HepG2 (cell line): Measurements from ENCODE around the gene TMPO. TPM values are rescaled to one million over a fixed set of nuclear protein-coding genes. Genes with fewer than 3 reads are reported as not detected.

ENCODE experiments used
- ARHGAP35 ChIP-seq: sonication (generic); formaldehyde crosslinking; IDR thresholded peaks from 2 replicates; pipeline ENCODE4 v1.9.0; 2022; ENCODE audit warnings: mild to moderate bottlenecking, inconsistent platforms, moderate library complexity, missing genetic modification reagents, borderline replicate concordance
- ATF1 ChIP-seq: IDR thresholded peaks from 2 replicates; pipeline ENCODE4 v1.6.1; 2016; ENCODE audit warnings: mild to moderate bottlenecking, control low read depth
- EZH2 ChIP-seq: conservative IDR thresholded peaks from 2 replicates; pipeline ENCODE4 v1.6.1; 2012; ENCODE audit warnings: mild to moderate bottlenecking, low read depth, low read length, moderate library complexity
- GABPA ChIP-seq, 2 experiments: IDR thresholded peaks; 2 replicates each; pipeline ENCODE4 v1.6.1; 2011 to 2016; ENCODE audit warnings: low read depth in 2 of 2, low read length in 1 of 2, missing biosample characterization in 1 of 2, missing genetic modification characterization in 1 of 2
- HNRNPUL1 ChIP-seq: fragments of 200-400 bp; formaldehyde crosslinking; IDR thresholded peaks from 2 replicates; pipeline ENCODE4 v1.6.1; 2017; ENCODE audit warnings: low read depth, mild to moderate bottlenecking, low read length, moderate library complexity
- KAT7 ChIP-seq: IDR thresholded peaks from 2 replicates; pipeline ENCODE4 v1.6.1; 2018; ENCODE audit warnings: borderline replicate concordance, missing compliant biosample characterization
- NFE2L2 ChIP-seq: fragments of 150-350 bp; IDR thresholded peaks from 2 replicates; pipeline ENCODE4 v1.6.1; 2014; ENCODE audit warnings: low read length
- NR2F6 ChIP-seq, 2 experiments: IDR thresholded peaks; 2 replicates each; pipeline ENCODE4 v1.6.1; 2016; ENCODE audit warnings: antibody characterized with exemption in 1 of 2, mild to moderate bottlenecking in 1 of 2
- NRL ChIP-seq: sonication (generic); formaldehyde crosslinking; IDR thresholded peaks from 2 replicates; pipeline ENCODE4 v1.5.0; 2020; ENCODE audit warnings: missing genetic modification reagents, mild to moderate bottlenecking, moderate library complexity, borderline replicate concordance
- PITX1 ChIP-seq: sonication (generic); formaldehyde crosslinking; IDR thresholded peaks from 2 replicates; pipeline ENCODE4 v1.5.1; 2020; ENCODE audit warnings: mild to moderate bottlenecking, missing genetic modification reagents
- TSC22D2 ChIP-seq: sonication (generic); formaldehyde crosslinking; IDR thresholded peaks from 2 replicates; pipeline ENCODE4 v1.5.1; 2020; ENCODE audit warnings: missing genetic modification reagents, mild to moderate bottlenecking, borderline replicate concordance
- ZMYM4 ChIP-seq: sonication (generic); formaldehyde crosslinking; IDR thresholded peaks from 2 replicates; pipeline ENCODE4 v1.8.1; 2023; ENCODE audit warnings: mild to moderate bottlenecking, missing genetic modification reagents
- ZNF264 ChIP-seq: sonication (generic); formaldehyde crosslinking; IDR thresholded peaks from 2 replicates; pipeline ENCODE4 v1.4.0; 2020; ENCODE audit warnings: missing genetic modification reagents
- ZNF335 ChIP-seq: sonication (generic); formaldehyde crosslinking; IDR thresholded peaks from 2 replicates; pipeline ENCODE4 v1.4.0; 2020; ENCODE audit warnings: missing genetic modification reagents
- ZNF788 ChIP-seq: sonication (generic); formaldehyde crosslinking; IDR thresholded peaks from 2 replicates; pipeline ENCODE4 v1.5.0; 2020; ENCODE audit warnings: mild to moderate bottlenecking, missing genetic modification reagents, borderline replicate concordance
- polyA plus RNA-seq, 8 experiments: library from polyadenylated mRNA; depleted of rRNA in 3 of 8; stranded (reverse) in 7 of 8; unstranded in 1 of 8; fragments of >200 nt; fragmentation: Illumina TruSeq in 4 of 8; extraction: Trizol in 4 of 8; gene quantifications; 2 replicates each; pipeline versions ENCODE4 v1.2.1 to v1.2.3, GENCODE V29; 2011 to 2016; ENCODE audit warnings: low read depth in 4 of 8, missing spikeins in 1 of 8, mixed read lengths in 1 of 8; ENCODE audit not compliant: insufficient read depth in 1 of 8
- total RNA-seq, 5 experiments: library from RNA; depleted of rRNA; stranded (reverse); fragments of >200 nt; fragmentation: Illumina TruSeq; extraction: Trizol; gene quantifications; 2 replicates each; pipeline ENCODE4 v1.2.3, GENCODE V29; 2016; ENCODE audit warnings: low read depth in 1 of 5
- TF ChIP-seq, protein P1 (sequence below), 2 experiments: sonication (generic) in 1 of 2; formaldehyde crosslinking in 1 of 2; IDR thresholded peaks; 2 replicates each; pipeline versions ENCODE4 v1.5.1 to v1.6.1; 2011 to 2020; ENCODE audit warnings: borderline replicate concordance in 1 of 2, low read depth in 1 of 2, low read length in 1 of 2, mild to moderate bottlenecking in 1 of 2, missing genetic modification reagents in 1 of 2, moderate library complexity in 1 of 2
- TF ChIP-seq, protein P2 (sequence below): sonication (generic); formaldehyde crosslinking; IDR thresholded peaks from 2 replicates; pipeline ENCODE4 v1.5.1; 2020; ENCODE audit warnings: missing genetic modification reagents, mild to moderate bottlenecking, borderline replicate concordance
- TF ChIP-seq, protein P3 (sequence below): sonication (generic); formaldehyde crosslinking; IDR thresholded peaks from 2 replicates; pipeline ENCODE4 v1.5.0; 2020; ENCODE audit warnings: mild to moderate bottlenecking, missing genetic modification reagents
- TF ChIP-seq, protein P4 (sequence below): sonication (generic); formaldehyde crosslinking; conservative IDR thresholded peaks from 2 replicates; pipeline ENCODE4 v1.4.0; 2020; ENCODE audit warnings: missing genetic modification reagents
- TF ChIP-seq, protein P5 (sequence below): IDR thresholded peaks from 2 replicates; pipeline ENCODE4 v1.6.1; 2012; ENCODE audit warnings: inconsistent platforms

TMPO gene
- total and polyA plus RNA-seq, 2 of the 13 experiments (the other 11 are each of a cell fraction or from before 2014, with no cell fraction given) = 24.2 to 167 TPM

DNA sequence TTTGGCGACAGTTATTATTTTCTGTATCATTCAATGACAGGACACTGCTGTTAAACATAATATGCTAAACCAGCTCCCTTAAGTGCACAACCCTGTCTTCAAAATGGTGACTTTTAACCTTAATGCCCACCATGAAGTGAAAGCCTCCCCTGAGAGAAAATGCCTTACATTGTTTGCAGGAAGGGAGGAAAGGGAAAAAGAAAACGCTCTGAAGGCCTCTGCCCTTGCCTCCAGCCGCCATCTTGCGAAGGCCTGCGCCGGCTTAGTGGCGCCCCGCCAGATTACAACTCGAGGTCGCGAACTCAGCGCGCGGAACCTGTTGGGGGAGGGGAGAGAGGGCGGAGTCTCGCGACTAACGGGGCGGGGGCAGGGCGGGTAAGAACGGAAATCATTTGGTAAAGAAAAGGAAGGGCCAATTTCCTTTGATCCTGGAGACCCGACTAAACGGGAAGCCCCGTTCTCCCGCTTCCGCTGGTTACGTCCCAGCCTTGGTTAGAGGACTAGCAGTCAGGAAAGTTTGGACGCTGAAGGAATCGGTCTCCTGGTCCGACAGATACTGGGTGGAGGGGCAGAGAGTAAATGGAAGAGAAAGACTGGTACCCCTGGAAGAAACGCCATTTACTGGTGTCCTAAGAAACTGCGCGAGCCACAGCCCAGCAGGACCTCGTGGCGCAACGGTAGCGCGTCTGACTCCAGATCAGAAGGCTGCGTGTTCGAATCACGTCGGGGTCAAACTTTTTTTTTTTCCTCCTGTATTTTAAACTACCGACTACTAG is 11.6 kb upstream of the TMPO start (continued):
- TF ChIP-seq KAT7 (CRISPR knock-in tag) = peak; percentile 71; the same call in 1 of the 2 replicates
- TF ChIP-seq, protein P1, sequence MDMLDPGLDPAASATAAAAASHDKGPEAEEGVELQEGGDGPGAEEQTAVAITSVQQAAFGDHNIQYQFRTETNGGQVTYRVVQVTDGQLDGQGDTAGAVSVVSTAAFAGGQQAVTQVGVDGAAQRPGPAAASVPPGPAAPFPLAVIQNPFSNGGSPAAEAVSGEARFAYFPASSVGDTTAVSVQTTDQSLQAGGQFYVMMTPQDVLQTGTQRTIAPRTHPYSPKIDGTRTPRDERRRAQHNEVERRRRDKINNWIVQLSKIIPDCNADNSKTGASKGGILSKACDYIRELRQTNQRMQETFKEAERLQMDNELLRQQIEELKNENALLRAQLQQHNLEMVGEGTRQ (IDR thresholded peaks at IDR 0.05; ENCODE audit: low read depth, low read length) = no peak
- TF ChIP-seq, protein P1 (CRISPR knock-in tag; IDR thresholded peaks at IDR 0.05; ENCODE audit: borderline replicate concordance) = peak; percentile 32; the same call in 1 of the 2 replicates
- TF ChIP-seq EZH2 = no peak
- peak; percentile 86; the same call in 1 of the 2 replicates for TF ChIP-seq ZNF788
- TF ChIP-seq ZNF264 (CRISPR knock-in tag) = peak; percentile 8
- TF ChIP-seq TSC22D2 (CRISPR knock-in tag) = 0 out of 2 replicates have a peak, but pooled peaks have one; percentile 49
- peak; percentile 61; the same call in 1 of the 2 replicates for TF ChIP-seq NRL (CRISPR knock-in tag)
- peak; percentile 57 for TF ChIP-seq NR2F6 (IDR thresholded peaks at IDR 0.05)
- peak; percentile 89 for TF ChIP-seq NR2F6 (CRISPR knock-in tag; IDR thresholded peaks at IDR 0.05)
- TF ChIP-seq ZNF335 (CRISPR knock-in tag) = peak; percentile 50; the same call in 1 of the 2 replicates
- TF ChIP-seq GABPA (IDR thresholded peaks at IDR 0.05; ENCODE audit: low read depth, low read length) = no peak; the same call in 1 of the 2 replicates
- peak; percentile 76 for TF ChIP-seq GABPA (CRISPR knock-in tag; IDR thresholded peaks at IDR 0.05; ENCODE audit: low read depth)
- TF ChIP-seq, protein P2, sequence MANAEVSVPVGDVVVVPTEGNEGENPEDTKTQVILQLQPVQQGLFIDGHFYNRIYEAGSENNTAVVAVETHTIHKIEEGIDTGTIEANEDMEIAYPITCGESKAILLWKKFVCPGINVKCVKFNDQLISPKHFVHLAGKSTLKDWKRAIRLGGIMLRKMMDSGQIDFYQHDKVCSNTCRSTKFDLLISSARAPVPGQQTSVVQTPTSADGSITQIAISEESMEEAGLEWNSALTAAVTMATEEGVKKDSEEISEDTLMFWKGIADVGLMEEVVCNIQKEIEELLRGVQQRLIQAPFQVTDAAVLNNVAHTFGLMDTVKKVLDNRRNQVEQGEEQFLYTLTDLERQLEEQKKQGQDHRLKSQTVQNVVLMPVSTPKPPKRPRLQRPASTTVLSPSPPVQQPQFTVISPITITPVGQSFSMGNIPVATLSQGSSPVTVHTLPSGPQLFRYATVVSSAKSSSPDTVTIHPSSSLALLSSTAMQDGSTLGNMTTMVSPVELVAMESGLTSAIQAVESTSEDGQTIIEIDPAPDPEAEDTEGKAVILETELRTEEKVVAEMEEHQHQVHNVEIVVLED = peak; percentile 57; the same call in 1 of the 2 replicates
- TF ChIP-seq, protein P3, sequence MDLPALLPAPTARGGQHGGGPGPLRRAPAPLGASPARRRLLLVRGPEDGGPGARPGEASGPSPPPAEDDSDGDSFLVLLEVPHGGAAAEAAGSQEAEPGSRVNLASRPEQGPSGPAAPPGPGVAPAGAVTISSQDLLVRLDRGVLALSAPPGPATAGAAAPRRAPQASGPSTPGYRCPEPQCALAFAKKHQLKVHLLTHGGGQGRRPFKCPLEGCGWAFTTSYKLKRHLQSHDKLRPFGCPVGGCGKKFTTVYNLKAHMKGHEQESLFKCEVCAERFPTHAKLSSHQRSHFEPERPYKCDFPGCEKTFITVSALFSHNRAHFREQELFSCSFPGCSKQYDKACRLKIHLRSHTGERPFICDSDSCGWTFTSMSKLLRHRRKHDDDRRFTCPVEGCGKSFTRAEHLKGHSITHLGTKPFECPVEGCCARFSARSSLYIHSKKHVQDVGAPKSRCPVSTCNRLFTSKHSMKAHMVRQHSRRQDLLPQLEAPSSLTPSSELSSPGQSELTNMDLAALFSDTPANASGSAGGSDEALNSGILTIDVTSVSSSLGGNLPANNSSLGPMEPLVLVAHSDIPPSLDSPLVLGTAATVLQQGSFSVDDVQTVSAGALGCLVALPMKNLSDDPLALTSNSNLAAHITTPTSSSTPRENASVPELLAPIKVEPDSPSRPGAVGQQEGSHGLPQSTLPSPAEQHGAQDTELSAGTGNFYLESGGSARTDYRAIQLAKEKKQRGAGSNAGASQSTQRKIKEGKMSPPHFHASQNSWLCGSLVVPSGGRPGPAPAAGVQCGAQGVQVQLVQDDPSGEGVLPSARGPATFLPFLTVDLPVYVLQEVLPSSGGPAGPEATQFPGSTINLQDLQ = 0 out of 2 replicates have a peak, but pooled peaks have one; percentile 25
- no peak for TF ChIP-seq NFE2L2
- peak; percentile 68 for TF ChIP-seq ZMYM4 (CRISPR knock-in tag)
- no peak for TF ChIP-seq HNRNPUL1
- TF ChIP-seq, protein P4, sequence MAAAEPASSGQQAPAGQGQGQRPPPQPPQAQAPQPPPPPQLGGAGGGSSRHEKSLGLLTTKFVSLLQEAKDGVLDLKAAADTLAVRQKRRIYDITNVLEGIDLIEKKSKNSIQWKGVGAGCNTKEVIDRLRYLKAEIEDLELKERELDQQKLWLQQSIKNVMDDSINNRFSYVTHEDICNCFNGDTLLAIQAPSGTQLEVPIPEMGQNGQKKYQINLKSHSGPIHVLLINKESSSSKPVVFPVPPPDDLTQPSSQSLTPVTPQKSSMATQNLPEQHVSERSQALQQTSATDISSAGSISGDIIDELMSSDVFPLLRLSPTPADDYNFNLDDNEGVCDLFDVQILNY (CRISPR knock-in tag) = peak; percentile 60; the same call in 1 of the 2 replicates
- TF ChIP-seq ARHGAP35 (CRISPR knock-in tag) = no peak
- TF ChIP-seq ATF1 = peak; percentile 37; the same call in 1 of the 2 replicates
- TF ChIP-seq, protein P5, sequence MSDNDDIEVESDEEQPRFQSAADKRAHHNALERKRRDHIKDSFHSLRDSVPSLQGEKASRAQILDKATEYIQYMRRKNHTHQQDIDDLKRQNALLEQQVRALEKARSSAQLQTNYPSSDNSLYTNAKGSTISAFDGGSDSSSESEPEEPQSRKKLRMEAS = peak; percentile 35; the same call in 1 of the 2 replicates
- TF ChIP-seq PITX1 = peak; percentile 70
